Globus pallidus (tissue), 1 donor: ENCODE data around the gene CIAO2B.
A peak's percentile ranks its signal among the peaks of the same experiment; 100 is the strongest.
"Not testable (repeated sequence)": the region's sequence is repeated elsewhere in the genome, so short reads cannot be mapped to it uniquely, and the experiment has no call there.

Experiments used
- DNase-seq: peaks from one replicate; pipeline ENCODE4 v3.0.0-alpha.2; 2015; ENCODE audit warnings: low spot score

CIAO2B gene

DNA sequence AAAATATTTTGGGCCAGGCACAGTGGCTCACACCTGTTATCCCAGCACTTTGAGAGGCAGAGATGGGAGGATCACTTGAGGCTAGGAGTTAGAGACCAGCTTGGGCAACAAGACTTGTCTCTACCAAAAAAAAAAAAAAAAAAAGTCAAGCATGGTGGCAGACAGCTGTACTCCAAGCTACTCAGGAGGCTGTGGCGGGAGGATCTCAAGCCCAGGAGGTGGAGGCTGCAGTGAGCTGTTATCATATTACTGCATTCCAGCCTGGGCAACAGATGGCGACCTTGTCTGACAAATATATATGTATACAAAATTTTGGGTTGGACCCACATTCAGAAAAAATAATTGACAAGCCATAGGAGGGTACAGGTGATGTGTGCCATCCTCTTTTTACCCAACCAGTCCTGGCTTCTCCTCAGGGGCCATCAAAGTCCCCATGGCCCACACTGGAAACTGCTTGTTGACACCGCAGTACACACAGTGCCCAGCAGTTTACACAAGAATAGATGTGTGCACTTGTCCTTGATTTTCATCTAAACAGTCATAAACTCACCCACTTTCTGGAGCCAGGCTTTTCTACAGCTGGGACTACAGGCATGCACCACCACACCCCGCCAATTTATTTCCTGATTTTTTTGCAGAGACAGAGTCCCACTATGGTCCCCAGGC is 2.8 kb upstream of the CIAO2B start:
- no peak for DNase-seq

DNA sequence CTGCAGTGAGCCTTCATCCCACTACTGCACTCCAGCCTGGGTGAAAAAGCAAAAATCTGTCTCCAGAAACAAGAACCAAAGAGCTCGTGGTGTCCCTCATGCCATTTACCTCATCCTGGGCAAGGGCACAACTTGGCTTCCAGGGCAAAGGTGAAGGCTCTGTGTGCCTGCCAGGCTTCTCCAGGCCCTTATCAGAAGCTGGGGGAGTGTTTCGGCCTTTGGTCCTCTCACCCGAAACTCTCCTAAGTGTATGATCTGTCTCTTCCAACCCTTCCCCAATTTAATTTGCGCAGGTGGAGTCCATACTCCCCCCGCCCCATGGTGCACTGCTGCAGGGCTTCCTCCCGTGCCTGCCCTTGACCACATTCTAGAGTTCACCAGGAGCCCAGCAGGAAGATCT is 2.3 kb upstream of the CIAO2B start:
- no peak for DNase-seq

GRCh38 chr16:66935314-66936011 is 1.3 kb upstream of the CIAO2B start, which contains the start of gene CES2:
Gene CES2, plus strand, starts transcription at chr16:66935516. Its CDS starts 120 bp downstream, at chr16:66935636.
- DNase-seq, result no peak

DNA sequence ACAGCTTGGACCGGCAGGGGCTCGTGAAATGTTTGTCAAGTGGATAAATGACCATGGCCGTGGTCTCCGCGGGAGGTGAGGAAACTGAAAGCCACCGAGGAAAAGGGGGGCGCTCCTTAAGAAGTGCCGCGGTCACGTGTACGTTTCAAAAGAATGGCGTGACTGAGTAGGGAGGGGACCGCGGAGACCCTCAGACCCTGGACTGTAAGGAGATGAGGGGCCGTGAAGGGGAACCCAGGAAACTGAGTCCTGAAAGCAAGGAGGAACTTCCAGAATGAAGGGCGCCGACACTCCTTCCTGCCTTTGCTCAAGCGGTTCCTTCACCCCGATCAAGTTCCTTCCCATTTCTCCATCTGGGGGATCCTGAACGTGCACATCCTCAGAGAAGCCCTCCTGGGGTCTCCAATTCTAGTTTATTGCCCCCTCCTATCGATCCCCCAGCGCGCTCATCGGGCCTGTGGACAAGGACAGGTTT is 674 bp upstream of the CIAO2B start:
- DNase-seq, result not testable (repeated sequence)

DNA sequence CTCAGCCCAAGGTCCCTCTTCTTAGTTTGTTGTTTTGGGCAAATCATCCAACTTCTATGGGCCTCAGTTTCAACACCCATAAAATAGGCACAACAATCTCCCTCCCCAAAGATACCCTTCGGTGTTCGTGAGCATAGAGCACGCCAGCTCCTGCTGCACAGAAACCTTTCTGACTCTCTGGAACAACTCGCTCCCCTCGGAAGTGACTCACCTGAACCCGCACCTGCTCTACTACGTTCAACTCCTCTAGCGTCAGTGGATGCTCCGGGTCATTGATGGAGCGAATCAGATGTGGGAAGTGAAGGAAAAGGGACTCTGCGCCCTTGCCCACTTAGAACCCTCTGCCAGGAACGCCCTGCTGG is 445 bp downstream of the CIAO2B start:
- DNase-seq, result no peak

- no peak for DNase-seq
Observed at GRCh38 chr16:66932076-66932475, 2.1 kb downstream of the CIAO2B start.

GRCh38 chr16:66931665-66932064 is 2.5 kb downstream of the CIAO2B start:
- DNase-seq, result no peak

DNA sequence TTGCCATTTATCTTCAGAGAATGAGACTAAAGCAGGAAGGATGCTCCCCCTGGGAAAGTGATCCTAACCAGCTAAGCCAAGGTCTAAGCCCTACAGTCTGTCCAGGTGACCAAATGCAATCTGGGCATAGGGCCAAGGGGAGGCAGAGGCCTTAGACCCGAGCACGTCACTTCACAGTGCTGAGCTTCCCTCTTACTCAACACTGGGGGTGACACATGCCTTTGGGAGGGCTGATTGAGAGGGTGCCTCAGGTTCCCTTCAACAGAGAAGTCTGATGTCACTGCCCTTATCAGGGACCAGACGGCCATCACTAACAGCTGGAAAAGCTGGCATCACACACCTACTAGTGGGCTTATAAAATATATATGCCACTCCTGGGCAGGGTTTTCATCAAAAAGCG is 4.0 kb downstream of the CIAO2B start:
- DNase-seq, result no peak

DNA sequence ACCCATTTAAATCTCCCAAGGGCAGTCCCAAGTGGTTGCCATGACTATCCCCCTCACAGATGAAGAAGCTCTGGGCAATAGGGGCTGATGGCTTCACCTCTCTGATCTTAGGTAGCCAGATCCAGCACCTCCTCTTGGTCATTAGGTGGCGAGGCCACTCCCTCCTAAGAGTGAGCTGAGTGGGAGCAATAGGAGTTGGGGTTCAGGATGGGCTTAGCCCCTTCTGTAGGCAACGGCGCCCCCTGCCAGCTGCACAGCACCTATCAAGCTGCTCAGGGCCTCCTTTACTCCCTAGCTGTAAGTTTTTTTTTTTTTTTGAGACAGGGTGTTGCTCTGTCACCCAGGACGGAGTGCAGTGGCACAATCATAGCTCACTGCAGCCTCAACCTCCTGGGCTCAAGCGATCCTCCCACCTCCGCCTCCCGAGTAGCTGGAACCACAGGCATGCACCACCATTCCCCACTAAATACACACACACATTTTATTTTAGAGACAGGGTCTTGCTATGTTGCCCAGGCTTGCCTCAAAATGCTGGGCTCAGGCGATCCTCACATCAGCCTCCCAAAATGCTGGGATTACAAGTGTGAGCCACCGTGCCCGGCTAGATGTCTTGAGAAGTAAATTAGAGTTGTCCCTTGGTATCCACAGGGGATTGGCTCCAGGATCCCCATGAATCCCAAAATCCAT is 5.4 kb downstream of the CIAO2B start:
- DNase-seq, result no peak

GRCh38 chr16:66927918-66928649 is 6.1 kb downstream of the CIAO2B start:
- DNase-seq, result no peak

- no peak for DNase-seq
Observed at GRCh38 chr16:66926961-66927436, 7.2 kb downstream of the CIAO2B start.

GRCh38 chr16:66926171-66926947 is 7.8 kb downstream of the CIAO2B start:
- DNase-seq, result peak; percentile 49

DNA sequence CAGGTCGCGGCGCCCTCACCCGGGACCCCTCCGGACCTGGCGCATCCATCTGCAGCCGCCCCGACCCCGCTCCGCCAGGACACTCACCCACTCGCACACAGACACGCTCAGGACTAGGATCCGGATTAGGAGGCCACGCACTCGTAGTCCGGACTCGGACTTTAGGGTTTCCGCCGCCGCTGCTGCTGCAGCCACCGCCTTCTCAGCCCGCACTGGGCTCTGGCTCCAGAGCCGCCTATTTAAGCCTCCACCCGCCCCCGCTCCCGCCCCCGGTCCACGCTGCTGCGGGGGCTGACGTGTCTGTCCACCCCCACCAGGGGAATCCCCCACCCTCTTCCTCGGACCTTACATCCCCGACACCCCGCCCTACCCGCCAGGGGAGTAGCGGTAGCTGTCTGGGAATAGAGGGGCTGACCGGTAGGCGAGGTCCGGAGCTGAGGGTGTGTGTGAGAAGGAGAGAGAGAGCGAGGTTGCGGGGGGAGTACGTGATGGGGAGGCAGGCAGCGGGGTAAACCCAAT is 8.8 kb downstream of the CIAO2B start, which contains the start of gene RRAD:
Gene RRAD, minus strand, starts transcription at position 214 of the 519 bp plus-strand sequence. CDS start 356 bp downstream, outside the sequence.
- no peak for DNase-seq

DNA sequence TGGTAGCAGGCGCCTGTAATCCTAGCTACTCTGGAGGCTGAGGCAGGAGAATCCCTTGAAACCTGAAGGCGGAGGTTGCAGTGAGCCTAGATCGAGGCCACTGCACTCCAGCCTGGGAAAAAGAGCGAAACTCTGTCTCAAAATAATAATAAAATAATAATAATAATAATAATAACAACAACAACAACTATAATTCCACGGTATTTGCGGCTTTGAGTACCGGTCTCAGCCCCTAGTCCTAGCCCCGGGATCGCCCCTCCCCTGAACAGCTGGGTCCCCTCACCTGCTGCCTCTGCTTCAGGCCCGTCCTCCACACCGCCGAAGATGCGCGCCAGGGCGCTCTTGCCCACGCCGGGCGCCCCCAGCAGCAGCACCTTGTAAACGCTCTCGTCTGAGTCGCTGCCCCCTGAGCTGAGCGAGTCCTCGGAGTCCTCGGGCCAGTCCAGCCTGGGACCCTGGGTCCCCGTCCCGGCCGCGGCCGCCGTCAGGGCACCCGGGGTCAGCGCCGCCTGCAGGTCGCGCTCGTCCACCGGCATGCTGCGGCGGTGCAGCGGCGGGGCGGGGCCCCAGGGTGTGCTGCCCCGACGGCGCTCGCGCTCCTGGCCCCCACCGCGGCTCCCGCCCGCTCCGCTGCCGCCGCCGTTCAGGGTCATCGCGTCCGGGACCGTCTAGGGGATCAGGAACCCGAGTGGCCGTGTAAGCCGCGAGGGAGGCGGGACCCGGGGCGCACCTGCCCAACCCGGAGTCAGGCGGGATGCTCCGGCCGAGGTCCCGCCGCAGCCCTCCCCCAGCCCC is 9.5 kb downstream of the CIAO2B start:
- no peak for DNase-seq

DNA sequence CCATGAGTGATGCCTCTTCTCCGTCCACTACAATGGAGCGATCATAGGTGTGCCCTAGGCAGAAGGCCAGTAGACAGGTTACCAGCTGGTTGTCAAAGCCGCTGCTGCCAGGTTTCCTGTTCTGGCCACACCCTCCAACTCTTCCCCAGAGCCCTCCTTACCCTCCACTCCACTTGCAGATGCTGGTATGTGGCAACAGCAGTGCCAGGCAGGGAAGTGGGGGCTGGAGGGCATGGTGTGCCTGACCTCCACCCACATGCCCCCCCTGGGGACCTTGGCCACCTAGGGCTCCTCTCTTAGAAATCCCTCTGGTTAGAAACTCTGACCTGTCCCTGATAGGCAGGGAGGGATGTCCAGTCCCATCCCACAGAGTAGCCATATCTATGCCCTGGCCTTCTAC is 10.3 kb downstream of the CIAO2B start:
- DNase-seq, result no peak

GRCh38 chr16:66923247-66923731 is 10.9 kb downstream of the CIAO2B start:
- no peak for DNase-seq

- DNase-seq, result no peak
Observed at GRCh38 chr16:66921729-66922450, 12.3 kb downstream of the CIAO2B start.

GRCh38 chr16:66920924-66921680 is 13.1 kb downstream of the CIAO2B start:
- DNase-seq, result no peak

DNA sequence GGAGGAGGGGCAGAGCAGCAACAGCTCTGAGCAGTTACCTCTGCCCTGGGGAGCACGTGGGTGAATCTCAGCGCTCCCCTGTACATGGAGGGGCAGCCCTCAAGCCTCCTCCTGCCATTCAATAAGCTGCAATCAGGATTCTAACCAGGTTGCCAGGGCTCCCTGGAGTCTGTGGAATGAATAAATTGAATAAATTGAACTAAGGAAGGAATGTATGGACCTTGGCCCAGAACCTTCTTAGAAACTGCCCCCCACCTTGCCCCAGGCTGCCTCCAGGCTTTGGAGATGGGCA is 14.0 kb downstream of the CIAO2B start:
- no peak for DNase-seq
